ENCODE results near the gene LYL1.
A peak's percentile ranks its signal among the peaks of the same experiment; 100 is the strongest.

LYL1 gene

GRCh38 chr19:13130886-13131490 lies 28.3 kb upstream of the LYL1 start:
- DNase-seq (ENCODE audit: low read depth in 1 of 2, low spot score in 1 of 2) = no peak

GRCh38 chr19:13129384-13129783 lies 26.7 kb upstream of the LYL1 start:
- DNase-seq (ENCODE audit: low read depth in 1 of 2, low spot score in 1 of 2) = no peak

- DNase-seq (ENCODE audit: low read depth in 1 of 2, low spot score in 1 of 2) = no peak
Measured at GRCh38 chr19:13128583-13128982, 25.9 kb upstream of the LYL1 start.

- DNase-seq (ENCODE audit: low read depth in 1 of 2, low spot score in 1 of 2) = no peak
Measured at GRCh38 chr19:13127811-13128575, 25.3 kb upstream of the LYL1 start.

- no peak for DNase-seq (ENCODE audit: low read depth in 1 of 2, low spot score in 1 of 2)
Measured at GRCh38 chr19:13127051-13127450, 24.4 kb upstream of the LYL1 start.

GRCh38 chr19:13122980-13123957 lies 20.6 kb upstream of the LYL1 start:
- no peak for DNase-seq (ENCODE audit: low read depth in 1 of 2, low spot score in 1 of 2)

- no peak for DNase-seq (ENCODE audit: low read depth in 1 of 2, low spot score in 1 of 2)
Measured at GRCh38 chr19:13122275-13122878, 19.7 kb upstream of the LYL1 start.

GRCh38 chr19:13121551-13122274 lies 19.1 kb upstream of the LYL1 start:
- no peak for DNase-seq (ENCODE audit: low read depth in 1 of 2, low spot score in 1 of 2)

GRCh38 chr19:13120817-13121216 lies 18.2 kb upstream of the LYL1 start:
- DNase-seq (ENCODE audit: low read depth in 1 of 2, low spot score in 1 of 2) = no peak

GRCh38 chr19:13120031-13120430 lies 17.4 kb upstream of the LYL1 start:
- DNase-seq (ENCODE audit: low read depth in 1 of 2, low spot score in 1 of 2) = no peak

- DNase-seq (ENCODE audit: low read depth in 1 of 2, low spot score in 1 of 2) = no peak
Measured at GRCh38 chr19:13119627-13120026, 17.0 kb upstream of the LYL1 start.

- no peak for DNase-seq (ENCODE audit: low read depth in 1 of 2, low spot score in 1 of 2)
Measured at GRCh38 chr19:13118424-13119193, 16.0 kb upstream of the LYL1 start.

- DNase-seq (ENCODE audit: low read depth in 1 of 2, low spot score in 1 of 2) = peak; percentile 81 to 85
Measured at GRCh38 chr19:13117772-13118423, 15.2 kb upstream of the LYL1 start, which contains the start of gene NACC1. NACC1 (plus strand) TSS chr19:13118264; CDS start chr19:13135208, 16,944 bp downstream.

- no peak for DNase-seq (ENCODE audit: low read depth in 1 of 2, low spot score in 1 of 2)
Measured at GRCh38 chr19:13117176-13117771, 14.6 kb upstream of the LYL1 start.

- peak; percentile 82 to 94 for DNase-seq (ENCODE audit: low read depth in 1 of 2, low spot score in 1 of 2)
Measured at GRCh38 chr19:13116282-13117175, 13.9 kb upstream of the LYL1 start, which contains the start of gene TRMT1. TRMT1 (minus strand) TSS chr19:13116740; CDS start chr19:13116399, 341 bp downstream.

- DNase-seq (ENCODE audit: low read depth in 1 of 2, low spot score in 1 of 2) = no peak
Measured at GRCh38 chr19:13115936-13116281, 13.3 kb upstream of the LYL1 start.

GRCh38 chr19:13112555-13112954 lies 9.9 kb upstream of the LYL1 start:
- no peak for DNase-seq (ENCODE audit: low read depth in 1 of 2, low spot score in 1 of 2)

GRCh38 chr19:13110099-13110610 lies 7.5 kb upstream of the LYL1 start:
- no peak for DNase-seq (ENCODE audit: low read depth in 1 of 2, low spot score in 1 of 2)
